ENCODE data around the gene FAM131B. TPM values are rescaled to one million over a fixed set of nuclear protein-coding genes. Genes with fewer than 3 reads are reported as not detected.

The FAM131B gene
- total and polyA plus RNA-seq, 2 of the 8 experiments (the other 6 are each of a cell fraction or from before 2014, with no cell fraction given) = 23.1 to 38.2 TPM

DNA sequence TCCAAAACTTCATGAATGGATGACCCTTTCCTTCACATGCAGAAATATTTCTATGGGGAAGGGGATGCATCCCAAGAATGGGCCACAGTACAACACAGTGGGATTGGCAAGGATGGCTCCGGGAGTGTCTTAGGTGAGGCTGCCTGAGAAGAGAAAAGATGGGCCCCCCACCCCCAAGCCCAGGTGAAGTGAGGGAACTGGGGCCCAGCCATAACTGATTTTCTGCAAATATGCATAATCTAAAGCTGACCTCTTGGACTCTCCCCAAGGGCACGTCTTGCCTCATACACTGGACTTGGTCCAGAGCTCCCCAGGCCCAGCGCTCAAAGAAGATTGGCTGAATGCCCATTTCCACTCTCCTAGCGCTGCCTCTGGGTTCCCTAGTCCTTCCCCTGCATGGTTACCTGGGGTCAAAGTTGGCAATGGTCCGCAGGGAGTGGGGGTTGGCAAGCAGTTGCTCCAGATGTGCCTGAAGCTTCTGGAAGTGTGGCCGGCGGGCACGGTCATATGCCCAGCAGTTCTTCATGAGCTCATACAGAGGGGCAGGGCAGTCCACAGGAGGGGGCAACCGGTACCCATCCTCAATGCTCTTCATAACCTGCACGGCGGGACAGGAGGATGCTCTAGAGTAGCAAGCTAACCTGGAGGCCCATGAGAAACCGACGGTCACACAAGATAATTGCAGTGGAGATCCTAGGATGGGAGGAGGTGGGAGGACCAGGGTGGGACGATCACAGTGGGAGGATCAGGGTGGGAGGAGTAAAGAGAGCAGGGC lies 30.9 kb upstream of the FAM131B start:
- Histone ChIP-seq H2AFZ (ENCODE audit: low read length) (no peak overlapping the region), H3K14ac (ENCODE audit: insufficient read length) (no peak overlapping the region), H2BK120ac (replicated peaks; ENCODE audit: low read depth, low read length) (no peak overlapping the region), H2BK20ac (ENCODE audit: low read length) (no peak overlapping the region), H2BK12ac (ENCODE audit: low read depth, low read length) (no peak overlapping the region), H3K79me2 (ENCODE audit: control insufficient read depth in 1 of 2, insufficient read depth in 2 of 2, low read length in 2 of 2) (no peaks in the 10 kb centered on the region), H3K4me3 (ENCODE audit: extremely low read depth in 1 of 4, insufficient read depth in 2 of 4, low read depth in 3 of 4, low read length in 4 of 4) (no peak overlapping the region), H3K9me3 (ENCODE audit: insufficient read depth in 2 of 2, low read depth in 1 of 2, low read length in 1 of 2) (no peaks in the 10 kb centered on the region), H2AK5ac (ENCODE audit: low read depth, low read length) (no peak overlapping the region), H3K79me1 (ENCODE audit: low read depth, low read length) (peaks cover 6% of the 10 kb centered on the region), H3K56ac (replicated peaks; ENCODE audit: insufficient read length, low read depth, low read length) (no peak overlapping the region), H3K9ac (replicated peaks in 1 of 4; ENCODE audit: extremely low read depth in 1 of 4, low read depth in 3 of 4, low read length in 3 of 4) (no peak overlapping the region), H3K4me2 (ENCODE audit: insufficient read depth in 1 of 2, low read depth in 2 of 2, low read length in 2 of 2) (no peak overlapping the region), H3K27me3 (replicated peaks in 1 of 4; ENCODE audit: control insufficient read depth in 3 of 4, extremely low read depth in 1 of 4, insufficient read depth in 3 of 4, low read length in 3 of 4) (no peaks in the 10 kb centered on the region), H3K23ac (ENCODE audit: insufficient read length) (no peak overlapping the region), H2BK5ac (ENCODE audit: low read depth, low read length) (no peak overlapping the region), H4K8ac (ENCODE audit: extremely low read depth, insufficient read depth, low read length) (no peak overlapping the region), H3K18ac (ENCODE audit: extremely low read depth, low read length) (no peak overlapping the region), H3K4ac (replicated peaks; ENCODE audit: insufficient read length, low read depth, low read length) (no peak overlapping the region), H3K36me3 (ENCODE audit: control insufficient read depth in 2 of 4, insufficient read depth in 4 of 4, low read length in 3 of 4) (peaks cover 45 to 94% (median 88%) of the 10 kb centered on the region in 4 experiments), H2BK15ac (ENCODE audit: low read length) (no peak overlapping the region), H3K27ac (ENCODE audit: low read depth, low read length) (no peak overlapping the region), H3K23me2 (ENCODE audit: low read depth, low read length) (no peaks in the 10 kb centered on the region), H4K5ac (ENCODE audit: insufficient read length, low read depth, low read length) (no peak overlapping the region), H4K20me1 (replicated peaks in 1 of 2; ENCODE audit: control insufficient read depth in 1 of 2, insufficient read depth in 2 of 2, low read length in 2 of 2) (peaks cover 29 to 45% of the 10 kb centered on the region in 2 experiments), H3K4me1 (replicated peaks in 1 of 4; ENCODE audit: control insufficient read depth in 3 of 4, insufficient read depth in 4 of 4, low read length in 3 of 4) (no peaks in the 10 kb centered on the region; a peak in 1 of 7 replicates), H4K91ac (replicated peaks; ENCODE audit: insufficient read length, low read length) (no peak overlapping the region)
- FAIRE-seq = no peak
- 93% methylated on average over 13 of the region's 14 CpGs; no CpG with 5 or more reads in 1 of the 2 experiments for WGBS, 2 experiments (ENCODE audit: extremely low coverage in 1 of 2, insufficient coverage in 1 of 2, insufficient read length in 1 of 2, insufficient replicate concordance in 2 of 2, low coverage in 1 of 2, low lambda C conversion rate in 2 of 2, missing lambda C conversion rate in 1 of 2)
- TF ChIP-seq CHD2 (IDR thresholded peaks at IDR 0.05; ENCODE audit: low read length) (no peak), SP1 (IDR thresholded peaks at IDR 0.05; ENCODE audit: low read depth, low read length) (no peak), SAP30 (IDR thresholded peaks at IDR 0.05; ENCODE audit: insufficient read depth, insufficient replicate concordance, low read length) (no peak), ASH2L (IDR thresholded peaks at IDR 0.05; ENCODE audit: low read length) (no peak), TCF12 (IDR thresholded peaks at IDR 0.05; ENCODE audit: low read depth, low read length) (no peak), TEAD4 (IDR thresholded peaks at IDR 0.05; ENCODE audit: low read depth, low read length) (no peak), EGR1 (IDR thresholded peaks at IDR 0.05; ENCODE audit: borderline replicate concordance, low read depth, low read length) (no peak)
- CTCF ChIA-PET (ENCODE audit: partially characterized antibody) = interaction anchor here (0.9 to 23.5 kb wide), 7 partner anchors 13 to 110 kb away, joined by 3 to 359 read pairs (median 18); partner anchors contain the start of genes EPHA1 and ZYX
- no peak for DNase-seq (ENCODE audit: low read depth in 1 of 2, low spot score in 2 of 2)
- POLR2A ChIA-PET (ENCODE audit: partially characterized antibody) = interaction anchor here (0.6 to 25.2 kb wide), 9 partner anchors 10 to 517 kb away, joined by 3 to 518 read pairs (median 5); partner anchors contain the start of genes EPHA1, FAM131B and ZYX
